Stimulated activated memory B cell treated with anti-CD40 and anti-IgM and Interleukin-4, amounts not matched to agents 10 μg/mL and 1 μg/mL and 100 μg/mL, for 72 hours (primary cell): ENCODE results near the gene RHBDD3.

Experiments used
- ATAC-seq: fragments of 150-1000 bp; cut with Tn5 transposase; 2 replicates; pipeline ENCODE4 v1.10.0; 2021
- H3K27ac Mint-ChIP-seq: one replicate; pipeline ENCODE4 v1.8.0; 2022; ENCODE audit warnings: mild to moderate bottlenecking, mixed read lengths
- H3K27me3 Mint-ChIP-seq: one replicate; pipeline ENCODE4 v1.8.0; 2022; ENCODE audit warnings: mixed read lengths
- H3K36me3 Mint-ChIP-seq: one replicate; pipeline ENCODE4 v1.8.0; 2022; ENCODE audit warnings: mixed read lengths
- H3K4me1 Mint-ChIP-seq: one replicate; pipeline ENCODE4 v1.8.0; 2022; ENCODE audit warnings: mixed read lengths
- H3K4me3 Mint-ChIP-seq: one replicate; pipeline ENCODE4 v1.8.0; 2022; ENCODE audit warnings: mild to moderate bottlenecking, moderate library complexity, mixed read lengths
- H3K9me3 Mint-ChIP-seq: one replicate; pipeline ENCODE4 v1.8.0; 2022; ENCODE audit warnings: mixed read lengths

RHBDD3 gene

GRCh38 chr22:29211466-29211865 lies 56.3 kb downstream of the RHBDD3 start:
- Mint-ChIP-seq H3K27me3 (peaks cover 92% of the 10 kb centered on the region), H3K27ac (no peak overlapping the region), H3K36me3 (no peaks in the 10 kb centered on the region), H3K9me3 (no peaks in the 10 kb centered on the region), H3K4me3 (no peak overlapping the region), H3K4me1 (peaks cover 13% of the 10 kb centered on the region)
- no peak for ATAC-seq

- H3K27ac Mint-ChIP-seq: no peak overlapping the region
- H3K36me3 Mint-ChIP-seq: no peaks in the 10 kb centered on the region
- peaks cover 17% of the 10 kb centered on the region for H3K4me1 Mint-ChIP-seq
- H3K9me3 Mint-ChIP-seq: no peaks in the 10 kb centered on the region
- H3K27me3 Mint-ChIP-seq: peaks cover 92% of the 10 kb centered on the region
- no peak overlapping the region for H3K4me3 Mint-ChIP-seq
- ATAC-seq: no peak
Observed at GRCh38 chr22:29211066-29211465, 56.7 kb downstream of the RHBDD3 start.
